Measurements from ENCODE around the gene TRIP12. TPM values are rescaled to one million over a fixed set of nuclear protein-coding genes. Genes with fewer than 3 reads are reported as not detected.

Gene TRIP12
- total and polyA plus RNA-seq, 2 of the 8 experiments (the other 6 are each of a cell fraction or from before 2014, with no cell fraction given), result 23.1 to 174 TPM

DNA sequence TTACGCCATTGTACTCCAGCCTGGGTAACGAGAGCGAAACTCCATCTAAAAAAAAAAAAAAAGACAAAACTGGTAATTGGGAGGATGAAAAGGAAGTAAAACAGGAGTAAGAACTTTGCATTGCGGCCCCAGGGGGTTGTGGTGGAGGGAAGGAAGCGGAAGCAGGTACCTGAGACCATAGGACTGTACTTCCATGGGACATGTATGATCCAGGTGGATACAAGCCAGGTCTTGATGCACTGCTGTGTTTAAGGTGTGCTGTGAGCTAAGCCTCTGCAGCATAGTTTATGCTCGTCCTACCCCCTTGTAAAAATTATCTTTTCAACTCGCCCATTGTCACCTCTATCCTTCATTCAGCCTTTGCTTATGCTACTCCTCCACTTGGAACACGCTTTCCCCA is 24.2 kb upstream of the TRIP12 start (continued):
- no peak for TF ChIP-seq CTBP2 (IDR thresholded peaks at IDR 0.05; ENCODE audit: borderline replicate concordance, insufficient read depth, insufficient read length, low read length)
- TF ChIP-seq MAFK (IDR thresholded peaks at IDR 0.05; ENCODE audit: low read depth, low read length), result no peak
- no peak for TF ChIP-seq POLR2A (IDR thresholded peaks at IDR 0.05; ENCODE audit: control extremely low read depth in 1 of 2, low read depth in 2 of 2, low read length in 2 of 2)
- TF ChIP-seq, protein P1, sequence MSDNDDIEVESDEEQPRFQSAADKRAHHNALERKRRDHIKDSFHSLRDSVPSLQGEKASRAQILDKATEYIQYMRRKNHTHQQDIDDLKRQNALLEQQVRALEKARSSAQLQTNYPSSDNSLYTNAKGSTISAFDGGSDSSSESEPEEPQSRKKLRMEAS (IDR thresholded peaks at IDR 0.05), result no peak
- no peak for TF ChIP-seq CEBPB (IDR thresholded peaks at IDR 0.05; ENCODE audit: low read depth, low read length)
- TF ChIP-seq KDM1A (IDR thresholded peaks at IDR 0.05; ENCODE audit: borderline replicate concordance, low read length), result no peak
- TF ChIP-seq SIX5 (IDR thresholded peaks at IDR 0.05; ENCODE audit: low read depth, low read length), result no peak
